K562 (cell line): ENCODE results near the gene LAMA3. TPM values are rescaled to one million over a fixed set of nuclear protein-coding genes. Genes with fewer than 3 reads are reported as not detected.
A peak's percentile ranks its signal among the peaks of the same experiment; 100 is the strongest.

Source experiments
- ARID1B ChIP-seq: fragments of 450-650 bp; IDR thresholded peaks from 2 replicates; pipeline ENCODE4 v1.6.1; 2016; ENCODE audit warnings: antibody characterized with exemption, mild to moderate bottlenecking, inconsistent platforms
- CHCHD3 ChIP-seq: fragments of 250-450 bp; sonication (Bioruptor Pico); IDR thresholded peaks from 2 replicates; pipeline ENCODE4 v2.1.2; 2022; ENCODE audit warnings: mild to moderate bottlenecking
- COPS2 ChIP-seq: fragments of 450-650 bp; conservative IDR thresholded peaks from 2 replicates; pipeline ENCODE4 v1.6.1; 2016; ENCODE audit warnings: mild to moderate bottlenecking, moderate library complexity
- FOXO4 ChIP-seq: fragments of 450-650 bp; formaldehyde crosslinking; IDR thresholded peaks from 2 replicates; pipeline ENCODE4 v1.4.0; 2020; ENCODE audit warnings: mild to moderate bottlenecking, moderate library complexity
- HDAC2 ChIP-seq: fragments of 450-650 bp; IDR thresholded peaks from 2 replicates; pipeline ENCODE4 v1.6.1; 2016; ENCODE audit warnings: mild to moderate bottlenecking
- HMGXB4 ChIP-seq: sonication (generic); formaldehyde crosslinking; IDR thresholded peaks from 2 replicates; pipeline ENCODE4 v1.8.1; 2023; ENCODE audit warnings: mild to moderate bottlenecking, missing genetic modification reagents
- MTF1 ChIP-seq: fragments of 250-450 bp; sonication (Bioruptor Pico); IDR thresholded peaks from 2 replicates; pipeline ENCODE4 v1.9.0; 2021; ENCODE audit warnings: moderate library complexity, mild to moderate bottlenecking, inconsistent platforms, borderline replicate concordance
- SMARCC2 ChIP-seq: fragments of 450-650 bp; IDR thresholded peaks from 2 replicates; pipeline ENCODE4 v1.6.1; 2017; ENCODE audit warnings: antibody characterized with exemption, moderate library complexity, mild to moderate bottlenecking, low read depth
- SMARCE1 ChIP-seq: fragments of 450-650 bp; IDR thresholded peaks from 2 replicates; pipeline ENCODE4 v1.7.1; 2016; ENCODE audit warnings: mild to moderate bottlenecking
- SRSF1 ChIP-seq: fragments of 200-400 bp; formaldehyde crosslinking; IDR thresholded peaks from 2 replicates; pipeline ENCODE4 v1.6.1; 2017; ENCODE audit warnings: mild to moderate bottlenecking, low read depth, low read length, moderate library complexity
- SRSF7 ChIP-seq: fragments of 200-400 bp; formaldehyde crosslinking; optimal IDR thresholded peaks from 2 replicates; pipeline ENCODE3; 2017; ENCODE audit warnings: mild to moderate bottlenecking, low read depth, low read length
- TAF7 ChIP-seq: fragments of 450-650 bp; IDR thresholded peaks from 2 replicates; pipeline ENCODE4 v1.6.1; 2016; ENCODE audit warnings: missing genetic modification characterization, missing compliant biosample characterization
- ZNF12 ChIP-seq: sonication (generic); formaldehyde crosslinking; IDR thresholded peaks from 2 replicates; pipeline ENCODE4 v1.4.0; 2020; ENCODE audit warnings: mild to moderate bottlenecking, missing genetic modification reagents
- ZNF644 ChIP-seq: fragments of 200-800 bp; sonication (Bioruptor generic); IDR thresholded peaks from 2 replicates; pipeline ENCODE4 v1.6.1; 2016; ENCODE audit warnings: low read depth, missing genetic modification characterization, missing compliant biosample characterization
- polyA plus RNA-seq, 8 experiments: library from polyadenylated mRNA; depleted of rRNA in 4 of 8; stranded (reverse) in 5 of 8; unstranded in 3 of 8; fragments of >200 nt; fragmentation: Nextera tagmentation in 2 of 8; fragmentation: Illumina TruSeq in 1 of 8; extraction: Ambion mirVana in 2 of 8; extraction: Trizol in 1 of 8; gene quantifications; 2 replicates each; pipeline versions ENCODE4 v1.2.1 to v1.2.3, GENCODE V29; 2011 to 2014; ENCODE audit warnings: inconsistent platforms in 1 of 8, missing spikeins in 1 of 8
- total RNA-seq, 7 experiments: library from RNA; depleted of rRNA in 6 of 7; stranded (reverse); fragments of >200 nt in 6 of 7; fragmentation: Illumina TruSeq in 2 of 7; extraction: Trizol in 2 of 7; gene quantifications; 2 replicates each; pipeline versions ENCODE4 v1.2.1 to v1.2.3, GENCODE V29; 2011 to 2021; ENCODE audit warnings: low replicate concordance in 1 of 7
- TF ChIP-seq, protein P1 (sequence below), 3 experiments: fragments of 200-800 bp in 1 of 3; fragments of 250-450 bp in 1 of 3; fragments of 450-650 bp in 1 of 3; sonication (Bioruptor Pico) in 1 of 3; sonication (Bioruptor generic) in 1 of 3; formaldehyde crosslinking in 1 of 3; IDR thresholded peaks; 2 replicates each; pipeline versions ENCODE4 v1.6.1 to v1.8.0; 2016 to 2022; ENCODE audit warnings: mild to moderate bottlenecking in 2 of 3, missing genetic modification characterization in 2 of 3, missing compliant biosample characterization in 1 of 3, moderate library complexity in 1 of 3
- TF ChIP-seq, protein P2 (sequence below): fragments of 250-450 bp; sonication (Bioruptor Pico); IDR thresholded peaks from 2 replicates; pipeline ENCODE4 v1.9.0; 2021; ENCODE audit warnings: mild to moderate bottlenecking, inconsistent platforms
- TF ChIP-seq, protein P3 (sequence below): sonication (generic); formaldehyde crosslinking; IDR thresholded peaks from 2 replicates; pipeline ENCODE4 v1.8.1; 2023; ENCODE audit warnings: mild to moderate bottlenecking, missing genetic modification reagents

The LAMA3 gene
- total and polyA plus RNA-seq, 9 of the 15 experiments (the other 6 are each of a cell fraction or from before 2014, with no cell fraction given) = 0.07 TPM; not detected in 8

- TF ChIP-seq, protein P1, sequence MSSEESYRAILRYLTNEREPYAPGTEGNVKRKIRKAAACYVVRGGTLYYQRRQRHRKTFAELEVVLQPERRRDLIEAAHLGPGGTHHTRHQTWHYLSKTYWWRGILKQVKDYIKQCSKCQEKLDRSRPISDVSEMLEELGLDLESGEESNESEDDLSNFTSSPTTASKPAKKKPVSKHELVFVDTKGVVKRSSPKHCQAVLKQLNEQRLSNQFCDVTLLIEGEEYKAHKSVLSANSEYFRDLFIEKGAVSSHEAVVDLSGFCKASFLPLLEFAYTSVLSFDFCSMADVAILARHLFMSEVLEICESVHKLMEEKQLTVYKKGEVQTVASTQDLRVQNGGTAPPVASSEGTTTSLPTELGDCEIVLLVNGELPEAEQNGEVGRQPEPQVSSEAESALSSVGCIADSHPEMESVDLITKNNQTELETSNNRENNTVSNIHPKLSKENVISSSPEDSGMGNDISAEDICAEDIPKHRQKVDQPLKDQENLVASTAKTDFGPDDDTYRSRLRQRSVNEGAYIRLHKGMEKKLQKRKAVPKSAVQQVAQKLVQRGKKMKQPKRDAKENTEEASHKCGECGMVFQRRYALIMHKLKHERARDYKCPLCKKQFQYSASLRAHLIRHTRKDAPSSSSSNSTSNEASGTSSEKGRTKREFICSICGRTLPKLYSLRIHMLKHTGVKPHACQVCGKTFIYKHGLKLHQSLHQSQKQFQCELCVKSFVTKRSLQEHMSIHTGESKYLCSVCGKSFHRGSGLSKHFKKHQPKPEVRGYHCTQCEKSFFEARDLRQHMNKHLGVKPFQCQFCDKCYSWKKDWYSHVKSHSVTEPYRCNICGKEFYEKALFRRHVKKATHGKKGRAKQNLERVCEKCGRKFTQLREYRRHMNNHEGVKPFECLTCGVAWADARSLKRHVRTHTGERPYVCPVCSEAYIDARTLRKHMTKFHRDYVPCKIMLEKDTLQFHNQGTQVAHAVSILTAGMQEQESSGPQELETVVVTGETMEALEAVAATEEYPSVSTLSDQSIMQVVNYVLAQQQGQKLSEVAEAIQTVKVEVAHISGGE (CRISPR knock-in tag; IDR thresholded peaks at IDR 0.05) = no peak
- TF ChIP-seq TAF7 (no peak), ZNF644 (peak; percentile 55; the same call in 1 of the 2 replicates), HMGXB4 (no peak), MTF1 (no peak), SRSF1 (no peak), ZNF12 (CRISPR knock-in tag) (no peak), FOXO4 (CRISPR knock-in tag) (no peak), ARID1B (peak; percentile 82), HDAC2 (peak; percentile 59; the same call in 1 of the 2 replicates), CHCHD3 (CRISPR knock-in tag) (no peak), SMARCC2 (peak; percentile 90), SMARCE1 (peak; percentile 86), COPS2 (no peak), SRSF7 (no peak)
- TF ChIP-seq, protein P2, sequence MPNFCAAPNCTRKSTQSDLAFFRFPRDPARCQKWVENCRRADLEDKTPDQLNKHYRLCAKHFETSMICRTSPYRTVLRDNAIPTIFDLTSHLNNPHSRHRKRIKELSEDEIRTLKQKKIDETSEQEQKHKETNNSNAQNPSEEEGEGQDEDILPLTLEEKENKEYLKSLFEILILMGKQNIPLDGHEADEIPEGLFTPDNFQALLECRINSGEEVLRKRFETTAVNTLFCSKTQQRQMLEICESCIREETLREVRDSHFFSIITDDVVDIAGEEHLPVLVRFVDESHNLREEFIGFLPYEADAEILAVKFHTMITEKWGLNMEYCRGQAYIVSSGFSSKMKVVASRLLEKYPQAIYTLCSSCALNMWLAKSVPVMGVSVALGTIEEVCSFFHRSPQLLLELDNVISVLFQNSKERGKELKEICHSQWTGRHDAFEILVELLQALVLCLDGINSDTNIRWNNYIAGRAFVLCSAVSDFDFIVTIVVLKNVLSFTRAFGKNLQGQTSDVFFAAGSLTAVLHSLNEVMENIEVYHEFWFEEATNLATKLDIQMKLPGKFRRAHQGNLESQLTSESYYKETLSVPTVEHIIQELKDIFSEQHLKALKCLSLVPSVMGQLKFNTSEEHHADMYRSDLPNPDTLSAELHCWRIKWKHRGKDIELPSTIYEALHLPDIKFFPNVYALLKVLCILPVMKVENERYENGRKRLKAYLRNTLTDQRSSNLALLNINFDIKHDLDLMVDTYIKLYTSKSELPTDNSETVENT (CRISPR knock-in tag) = no peak
- TF ChIP-seq, protein P3, sequence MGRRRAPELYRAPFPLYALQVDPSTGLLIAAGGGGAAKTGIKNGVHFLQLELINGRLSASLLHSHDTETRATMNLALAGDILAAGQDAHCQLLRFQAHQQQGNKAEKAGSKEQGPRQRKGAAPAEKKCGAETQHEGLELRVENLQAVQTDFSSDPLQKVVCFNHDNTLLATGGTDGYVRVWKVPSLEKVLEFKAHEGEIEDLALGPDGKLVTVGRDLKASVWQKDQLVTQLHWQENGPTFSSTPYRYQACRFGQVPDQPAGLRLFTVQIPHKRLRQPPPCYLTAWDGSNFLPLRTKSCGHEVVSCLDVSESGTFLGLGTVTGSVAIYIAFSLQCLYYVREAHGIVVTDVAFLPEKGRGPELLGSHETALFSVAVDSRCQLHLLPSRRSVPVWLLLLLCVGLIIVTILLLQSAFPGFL = no peak
Observed at GRCh38 chr18:23719634-23720201, 30.5 kb downstream of the LAMA3 start (continued).
